CMK (cell line): ENCODE measurements around the gene ARGLU1.
A peak's percentile ranks its signal among the peaks of the same experiment; 100 is the strongest.

Source experiments
- DNase-seq: peaks from one replicate; pipeline ENCODE4 v3.0.0-alpha.2; 2010; ENCODE audit warnings: low read depth

The ARGLU1 gene

DNA sequence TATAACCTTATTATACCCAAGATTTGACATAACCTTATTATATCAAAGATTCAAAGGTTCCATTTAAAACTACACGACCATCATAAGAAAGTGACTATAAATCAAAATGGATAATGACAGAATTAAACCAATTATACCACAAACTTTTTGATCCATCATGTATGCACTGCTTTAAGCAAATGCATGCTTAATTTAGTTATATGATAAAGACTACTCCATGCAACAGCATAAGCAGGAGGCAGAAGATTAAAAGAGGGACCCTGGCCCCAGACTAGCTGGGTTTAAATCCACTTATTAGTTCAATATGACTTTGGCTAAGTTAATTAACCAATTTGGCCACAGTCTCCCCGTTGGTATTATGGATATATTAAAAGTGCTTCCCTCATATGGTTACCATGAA lies 43.8 kb downstream of the ARGLU1 start:
- no peak for DNase-seq

DNA sequence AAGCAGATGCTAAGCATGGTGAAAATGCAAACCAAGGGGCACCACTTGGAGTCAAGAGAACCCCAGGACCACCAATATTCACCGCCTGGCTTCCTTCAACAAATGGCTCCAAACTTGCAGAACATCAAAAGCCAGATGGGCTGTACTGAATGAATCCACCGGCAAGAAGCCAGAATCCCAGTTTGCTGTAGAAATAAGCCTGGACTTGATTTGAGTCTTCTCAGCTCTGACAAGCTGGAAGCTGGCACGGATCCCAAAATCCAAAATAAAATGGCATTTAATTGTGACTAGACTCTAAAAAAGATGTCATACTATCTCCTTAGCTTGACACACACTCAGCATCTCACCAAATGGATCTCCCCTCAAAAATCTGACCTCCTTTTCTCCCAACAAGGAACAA lies 44.4 kb downstream of the ARGLU1 start:
- DNase-seq = no peak

DNA sequence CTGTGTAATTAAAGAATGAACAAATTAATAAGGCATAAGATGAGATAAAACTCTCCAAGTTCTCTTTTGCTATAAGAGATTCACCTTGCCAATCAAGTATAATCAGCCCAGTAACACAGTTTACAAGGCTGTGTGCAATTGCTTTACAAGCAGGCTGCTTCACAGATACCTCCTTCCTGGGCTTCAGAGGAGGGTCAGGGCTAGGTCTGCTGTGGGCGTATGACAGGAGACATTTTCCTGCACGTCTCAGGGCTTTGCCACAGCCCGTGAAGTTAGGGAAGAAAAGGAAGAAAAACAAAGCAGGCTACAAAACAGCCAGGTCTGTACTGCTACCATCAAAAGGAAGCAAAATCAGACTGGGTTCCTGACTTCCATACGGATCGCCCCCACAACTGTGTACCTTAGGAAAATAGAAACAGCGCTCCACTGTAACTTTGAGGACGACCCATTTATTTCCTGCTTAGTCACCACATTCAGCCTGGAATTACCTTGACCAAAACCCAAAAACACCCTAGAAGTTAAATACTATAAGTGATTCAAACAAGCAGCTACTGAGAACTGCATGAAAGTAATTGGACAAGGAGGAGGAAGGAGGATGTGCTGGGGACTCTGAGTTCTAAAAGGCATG lies 44.9 kb downstream of the ARGLU1 start:
- DNase-seq = no peak

DNA sequence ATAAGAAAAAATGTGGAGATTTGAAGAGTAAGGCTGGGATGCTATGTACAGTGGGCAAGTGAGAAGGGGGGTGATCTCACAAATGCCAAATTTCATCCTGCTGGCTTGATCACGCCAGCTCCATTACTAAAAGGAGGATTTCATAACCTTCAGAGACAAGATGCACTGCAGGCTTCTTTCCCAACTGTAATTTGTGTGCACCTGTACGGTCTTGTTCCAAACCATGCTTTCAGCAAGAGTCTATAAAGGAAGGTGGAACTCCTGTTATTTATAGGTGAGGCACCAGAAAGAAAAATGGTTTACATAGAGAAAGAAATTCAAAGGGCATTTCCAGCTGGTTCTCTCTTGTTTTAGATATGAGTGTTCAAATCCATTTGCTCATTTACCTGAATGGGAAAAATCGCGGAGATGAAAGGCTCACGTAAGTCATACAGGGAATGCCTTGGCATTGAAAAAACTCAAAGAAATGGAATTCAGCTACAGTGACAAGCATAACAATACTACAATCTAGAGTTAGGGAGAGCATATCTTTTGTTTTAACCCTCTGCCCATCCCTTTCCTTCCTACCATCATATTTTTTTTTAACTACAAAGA lies 45.7 kb downstream of the ARGLU1 start:
- no peak for DNase-seq

DNA sequence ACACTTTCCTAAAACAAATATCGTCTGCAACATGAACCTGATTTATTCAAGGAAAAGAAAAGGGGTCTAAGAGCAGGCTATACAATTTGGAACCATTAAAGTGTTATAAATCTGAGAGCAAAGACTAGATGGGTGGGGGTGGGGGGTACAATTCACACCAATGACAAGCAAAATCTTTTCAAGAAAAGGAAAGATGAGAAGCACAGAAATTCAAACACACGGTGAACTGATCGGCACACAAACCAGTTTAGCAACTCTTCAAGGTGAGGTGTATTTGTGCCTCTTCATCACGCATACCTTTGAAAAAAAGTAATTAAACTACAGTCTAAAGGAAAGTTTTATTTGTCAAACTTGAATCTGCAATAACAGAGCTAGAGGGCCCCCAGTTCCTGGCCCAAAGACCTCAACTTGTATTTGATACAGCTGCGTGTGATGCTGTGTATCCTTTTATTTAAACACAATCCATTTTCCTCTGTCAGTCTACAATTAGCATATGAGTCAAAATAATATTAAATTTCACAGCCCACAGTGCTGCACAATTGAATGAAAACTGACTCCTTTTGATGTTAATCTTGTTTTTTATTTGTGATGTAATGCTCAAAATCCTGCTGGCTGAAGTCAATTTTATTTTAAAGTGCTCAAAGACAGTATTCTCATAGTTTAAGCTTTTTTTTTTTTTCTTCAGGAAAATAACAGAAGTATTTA lies 46.7 kb downstream of the ARGLU1 start:
- no peak for DNase-seq

DNA sequence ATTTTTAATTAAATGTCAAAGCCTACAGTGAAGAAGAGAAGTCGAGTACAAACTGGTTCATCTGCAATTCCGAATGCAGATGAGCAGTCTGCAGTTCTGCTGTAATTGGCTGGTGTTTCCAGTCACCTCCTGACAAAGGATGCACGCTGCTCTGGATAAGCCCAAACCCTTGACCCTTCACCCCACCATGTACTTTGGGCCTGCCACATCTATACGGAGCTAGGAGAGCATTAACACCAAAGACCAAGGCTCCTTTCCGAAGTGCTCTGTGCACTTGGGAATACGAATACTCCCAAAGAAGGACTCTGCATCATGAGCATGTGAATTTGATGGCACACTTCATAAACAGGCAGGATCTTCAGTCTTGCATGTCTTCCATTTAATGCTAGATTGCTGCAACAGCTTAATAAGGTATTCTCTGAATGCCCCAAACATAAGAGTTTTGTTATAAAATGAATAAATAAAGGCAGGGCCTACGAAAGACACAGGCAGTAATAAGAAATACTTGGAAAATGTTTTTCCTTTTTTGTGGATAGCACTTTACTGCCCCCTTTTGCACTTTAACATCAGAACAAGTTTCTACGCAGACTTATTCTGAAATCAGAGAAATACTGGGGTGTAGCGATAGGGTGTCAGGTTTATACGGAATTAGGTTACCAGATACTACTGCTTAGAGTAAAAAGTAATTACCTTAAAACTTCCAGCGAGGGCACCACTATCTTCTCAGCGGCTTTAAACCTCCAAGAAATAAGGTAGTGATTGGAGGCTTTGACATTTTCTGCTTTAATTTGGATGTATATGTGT lies 47.5 kb downstream of the ARGLU1 start:
- no peak for DNase-seq

DNA sequence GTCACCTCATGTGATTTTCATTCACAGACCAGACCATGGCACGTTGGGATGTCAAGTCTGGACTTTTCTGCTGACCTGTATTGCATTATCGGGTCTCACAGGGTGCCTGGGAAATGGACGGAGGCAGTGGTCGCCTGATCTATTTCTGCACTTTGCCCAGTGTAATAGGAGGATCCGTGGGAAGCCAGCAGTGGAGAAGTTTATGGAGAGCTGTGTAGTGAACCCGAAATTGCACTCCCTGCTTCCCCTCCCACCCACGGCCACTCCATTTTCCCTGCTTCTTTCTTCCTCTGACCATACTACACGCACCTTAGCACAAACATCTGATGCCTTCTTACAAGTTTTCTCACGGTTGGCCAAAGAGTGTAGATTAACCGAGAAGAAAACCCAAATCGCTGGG lies 49.4 kb downstream of the ARGLU1 start:
- no peak for DNase-seq

DNA sequence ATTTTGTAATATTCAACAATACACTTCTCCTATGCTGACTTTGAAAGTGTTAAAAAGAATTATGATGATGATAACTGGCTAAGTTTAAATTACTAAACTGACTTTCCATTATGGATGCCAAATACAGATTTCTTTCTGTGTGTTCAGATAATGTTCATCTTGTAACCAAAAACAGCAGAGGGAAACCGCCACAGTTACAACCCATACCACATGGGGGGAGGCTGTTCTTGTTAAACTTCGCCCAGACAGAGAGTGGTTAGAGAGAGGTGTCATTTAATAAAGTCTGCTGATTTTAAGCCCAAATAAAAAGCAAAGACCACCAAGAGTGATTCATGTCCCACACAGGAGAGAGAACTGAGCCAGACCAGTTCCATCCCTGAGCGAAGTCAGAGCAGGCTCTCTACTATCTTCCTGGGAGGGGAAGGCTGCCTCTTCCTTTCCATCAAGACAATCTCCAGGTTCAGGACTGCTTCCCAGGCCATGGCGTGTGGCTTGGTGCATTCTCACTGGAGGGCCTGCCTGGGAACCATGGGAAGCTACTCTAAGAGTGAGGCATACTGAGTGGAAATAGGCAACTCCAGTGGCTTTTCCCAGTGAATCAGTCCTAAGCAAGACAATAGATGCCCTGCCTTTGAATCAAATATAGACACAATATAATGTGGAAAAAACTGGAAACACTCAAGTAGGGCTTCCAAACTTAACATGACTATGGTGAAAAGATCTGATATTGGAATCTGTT lies 50.7 kb downstream of the ARGLU1 start:
- DNase-seq = no peak

DNA sequence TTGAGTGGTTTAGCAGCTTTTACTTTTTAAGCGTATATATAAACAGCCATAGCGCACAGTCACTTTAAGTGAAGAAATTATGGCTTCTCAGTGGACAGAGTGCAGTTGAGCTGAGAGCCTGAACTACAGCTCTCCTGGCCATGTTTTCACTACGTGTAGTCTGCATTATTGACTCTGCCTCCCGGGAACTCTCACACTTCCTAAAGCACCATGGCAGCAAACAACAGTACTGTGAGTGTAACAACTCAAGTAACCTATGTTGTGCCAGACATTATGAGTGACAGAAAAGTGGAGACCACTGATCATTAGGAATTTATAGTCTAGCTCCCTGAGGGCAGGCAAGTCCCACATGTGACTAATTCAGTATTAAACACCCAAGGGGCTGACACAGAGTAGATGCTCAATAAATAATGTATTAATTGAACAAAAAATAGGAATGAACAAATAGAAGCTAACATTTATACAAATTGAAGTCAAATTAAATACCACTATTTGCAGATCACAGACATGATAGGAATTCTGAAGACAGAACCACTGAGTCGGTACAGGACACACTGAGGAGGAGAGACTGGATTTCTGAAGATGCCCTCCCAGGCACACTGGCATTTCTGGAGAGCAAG lies 52.2 kb downstream of the ARGLU1 start:
- DNase-seq = no peak

DNA sequence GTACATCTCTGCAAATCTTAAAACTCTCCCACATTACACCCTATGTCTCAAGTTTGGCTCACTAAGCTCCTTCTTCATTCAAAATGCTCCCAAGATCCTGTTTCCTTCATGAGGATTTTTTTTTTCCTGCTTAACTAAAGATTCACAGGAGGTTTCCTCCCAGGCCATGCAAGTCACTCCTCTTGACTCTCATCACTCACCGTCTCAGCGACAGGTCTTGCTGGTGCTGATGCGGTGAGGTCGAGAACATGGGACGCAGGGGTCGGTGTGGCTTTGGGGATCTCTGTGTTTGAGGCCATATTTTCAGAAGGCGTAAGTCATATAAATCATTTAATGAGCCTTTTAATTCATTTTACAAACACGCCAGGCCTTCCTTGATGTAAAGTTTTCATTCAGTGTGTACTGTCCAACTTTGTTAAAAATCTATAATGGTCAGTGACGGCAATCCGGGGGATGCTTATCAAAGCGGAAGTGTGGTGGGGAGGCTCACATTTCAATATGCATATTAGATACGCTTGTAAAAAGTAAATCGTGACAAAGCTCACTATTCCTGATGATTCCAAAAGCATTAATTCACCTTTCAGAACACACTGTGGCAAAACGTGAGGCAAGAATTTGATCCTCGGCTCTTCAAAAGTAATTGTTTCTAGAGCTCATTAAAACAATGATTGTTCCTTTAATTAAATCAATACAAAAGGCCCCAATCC lies 52.9 kb downstream of the ARGLU1 start:
- DNase-seq = no peak

DNA sequence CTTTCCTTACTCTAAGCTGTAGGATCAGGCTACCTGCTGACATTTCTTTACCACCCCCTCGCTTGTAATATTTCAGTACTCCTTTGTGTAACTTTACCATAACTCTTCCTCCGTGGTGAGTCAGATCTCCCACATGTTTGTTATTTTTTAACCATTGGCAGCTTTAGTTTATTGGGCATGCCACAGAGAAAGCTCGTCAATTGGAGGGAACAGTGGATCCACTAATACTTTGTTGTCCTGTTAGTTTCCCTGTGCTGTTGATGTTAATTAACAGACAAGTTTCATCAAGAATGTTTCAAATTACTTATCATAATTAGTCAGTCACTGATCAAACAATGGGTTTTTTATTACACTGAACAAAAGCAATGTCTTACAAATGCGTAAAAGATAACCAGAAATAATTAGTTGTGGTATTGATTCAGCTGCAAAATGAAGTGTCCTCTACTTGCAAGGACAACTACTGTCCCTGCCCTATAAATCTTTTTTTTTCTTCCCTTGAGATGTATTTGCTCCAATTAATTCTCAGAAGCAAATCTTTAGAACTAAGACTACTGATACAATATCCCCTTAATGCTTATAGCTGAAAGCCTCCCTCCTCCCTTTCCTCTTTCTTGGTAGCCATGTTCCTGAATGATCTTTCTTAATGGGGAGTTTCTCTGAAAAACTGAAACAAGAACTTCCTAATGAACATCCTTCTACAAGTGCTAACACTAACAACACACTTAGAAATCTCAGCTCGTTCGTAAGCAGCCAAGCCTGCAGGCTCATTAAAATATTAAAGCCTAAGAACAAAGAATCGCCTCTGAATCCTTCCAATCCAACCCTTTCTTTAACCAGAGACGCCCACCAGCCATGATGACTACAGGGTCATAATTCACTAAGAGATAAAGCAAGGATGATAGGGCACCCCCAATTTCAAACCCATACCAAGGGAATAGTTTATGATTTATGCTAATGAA lies 54.6 kb downstream of the ARGLU1 start:
- DNase-seq = no peak

DNA sequence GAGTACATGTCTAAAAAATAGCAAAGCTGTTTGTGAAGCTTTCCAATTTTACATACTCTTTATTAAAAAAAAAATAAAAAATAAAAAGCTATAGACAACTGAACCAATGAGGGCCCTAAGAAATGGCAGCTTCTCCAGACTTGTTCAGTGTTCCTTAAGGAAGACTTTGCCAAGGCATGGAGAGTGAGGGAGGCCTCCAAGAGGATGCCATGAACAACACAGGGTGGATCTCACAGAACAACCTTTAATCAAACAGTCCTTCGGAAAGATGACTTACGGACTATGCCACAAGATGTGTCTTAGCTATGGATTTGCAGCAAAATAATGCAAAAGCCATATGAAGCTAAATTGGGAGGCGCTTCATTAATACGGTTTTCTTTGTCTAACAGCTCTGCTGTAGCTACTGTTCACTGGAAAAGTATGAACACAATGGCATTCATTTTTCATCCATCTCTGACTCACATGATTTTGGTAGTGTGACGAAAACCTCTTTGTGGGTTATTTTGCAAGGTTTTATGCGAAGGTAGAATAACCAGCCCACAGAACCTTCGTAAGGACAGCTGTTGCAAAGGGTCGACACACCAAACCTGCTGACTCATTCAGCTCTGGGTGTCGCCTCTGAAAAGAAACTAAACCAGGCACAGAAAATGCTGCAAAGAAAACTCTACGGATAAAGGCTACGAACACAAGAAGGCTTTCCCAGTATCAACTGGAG lies 60.2 kb downstream of the ARGLU1 start:
- DNase-seq = no peak

DNA sequence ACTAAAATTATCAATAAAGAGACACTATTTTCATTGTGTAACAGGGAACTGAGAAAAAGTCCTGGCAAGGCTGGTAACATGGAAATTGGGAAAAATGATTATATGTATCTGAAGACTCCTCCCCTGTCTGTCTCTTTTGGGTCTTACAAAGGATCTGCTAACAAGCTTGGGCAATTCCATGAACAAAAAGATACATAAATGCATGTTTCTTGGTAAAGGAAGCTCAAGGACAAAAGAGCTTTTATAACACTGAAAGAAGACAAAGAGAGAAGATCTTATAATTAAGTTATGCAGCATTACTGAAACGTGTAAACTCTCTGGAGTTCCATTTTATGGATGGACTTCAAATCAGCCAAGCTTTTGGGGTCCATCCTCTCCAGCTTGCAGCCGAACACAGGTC lies 61.7 kb downstream of the ARGLU1 start:
- no peak for DNase-seq

DNA sequence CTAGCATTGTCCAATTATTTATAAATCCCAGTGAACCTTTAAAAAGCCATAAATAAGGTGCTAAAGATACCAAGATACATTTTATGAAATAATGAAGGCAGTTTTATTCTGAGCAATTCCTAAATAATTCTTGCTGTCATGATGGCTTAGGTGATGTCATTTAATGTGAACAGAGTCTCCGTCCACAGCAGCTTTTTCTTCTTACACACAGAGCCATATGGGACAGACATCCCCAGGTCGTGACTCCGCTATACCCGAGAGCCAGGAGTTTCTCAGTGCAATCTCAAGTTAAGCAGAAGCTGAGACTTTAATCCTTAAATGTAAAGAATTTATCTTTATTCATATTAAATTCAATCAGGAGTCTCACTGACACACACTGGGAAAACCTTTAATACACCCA lies 62.2 kb downstream of the ARGLU1 start:
- DNase-seq = no peak

DNA sequence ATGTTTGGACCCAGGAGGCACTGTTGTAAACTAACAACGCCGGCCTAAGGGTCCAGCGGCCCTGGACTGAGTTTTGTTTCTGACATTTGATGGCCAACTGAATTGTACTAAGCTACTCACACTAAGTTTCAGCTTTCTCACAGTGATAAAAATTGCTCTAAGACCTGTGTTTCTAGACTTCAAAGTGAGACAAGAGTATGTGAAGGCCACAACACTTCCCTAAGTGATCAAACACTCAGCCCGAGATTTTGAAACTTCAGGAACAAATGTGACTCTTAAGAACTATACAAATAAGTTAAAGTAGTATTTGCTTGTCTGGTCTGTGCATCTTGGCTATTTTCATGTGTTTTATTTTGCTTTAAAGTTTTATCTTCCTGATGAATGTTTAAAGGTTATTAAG lies 62.6 kb downstream of the ARGLU1 start:
- DNase-seq = no peak

DNA sequence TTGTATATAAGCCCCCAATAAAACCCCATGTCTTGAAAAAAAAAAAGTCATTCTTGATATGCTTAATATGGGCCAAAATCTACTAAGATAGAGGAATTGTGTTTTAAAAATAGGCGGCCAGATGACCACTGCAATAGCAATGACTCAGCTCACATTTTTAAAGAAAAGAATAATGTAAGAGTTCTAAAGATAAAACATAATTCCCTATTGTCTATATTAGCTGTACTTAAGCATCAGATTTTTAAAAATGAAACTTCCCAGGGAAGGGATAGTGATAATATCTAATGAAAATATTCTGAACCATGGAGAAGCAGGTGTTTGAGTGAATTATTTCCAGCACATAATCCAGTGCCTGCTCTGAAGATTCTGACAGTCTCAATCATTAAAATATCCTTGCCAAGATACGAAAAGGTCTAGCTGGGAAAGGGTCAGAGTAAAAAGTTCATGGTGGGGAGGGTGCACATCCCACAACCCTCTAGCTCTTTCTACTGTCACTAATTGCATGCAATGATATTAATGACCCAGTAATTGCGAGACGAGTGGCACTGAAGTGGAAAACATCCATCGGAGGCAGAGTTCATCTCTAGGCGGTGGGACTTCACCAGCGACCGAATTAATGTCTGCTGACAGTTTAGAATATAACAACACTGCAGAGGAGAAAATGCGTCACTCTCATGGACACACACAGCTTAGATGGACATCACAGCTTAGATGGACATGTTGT lies 64.0 kb downstream of the ARGLU1 start:
- no peak for DNase-seq

DNA sequence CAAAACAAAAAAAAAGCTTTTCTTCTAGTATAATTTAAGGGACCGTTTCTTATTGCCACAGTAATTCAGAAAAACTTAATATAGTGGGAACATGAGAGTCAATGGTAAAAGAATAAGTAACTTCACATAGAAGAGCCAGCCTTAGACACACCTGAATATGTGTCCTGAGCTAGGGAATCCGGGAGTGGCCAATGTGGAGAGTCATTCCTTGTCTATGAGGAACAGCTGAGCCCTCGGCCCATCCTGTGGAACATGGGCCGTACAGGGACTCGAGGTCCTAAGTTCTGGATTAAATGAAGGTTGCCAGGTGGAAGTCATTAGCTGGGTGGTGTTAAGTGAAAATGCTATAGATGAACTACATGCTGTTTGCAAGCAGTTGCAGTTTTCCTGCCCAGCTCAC lies 64.7 kb downstream of the ARGLU1 start:
- no peak for DNase-seq

DNA sequence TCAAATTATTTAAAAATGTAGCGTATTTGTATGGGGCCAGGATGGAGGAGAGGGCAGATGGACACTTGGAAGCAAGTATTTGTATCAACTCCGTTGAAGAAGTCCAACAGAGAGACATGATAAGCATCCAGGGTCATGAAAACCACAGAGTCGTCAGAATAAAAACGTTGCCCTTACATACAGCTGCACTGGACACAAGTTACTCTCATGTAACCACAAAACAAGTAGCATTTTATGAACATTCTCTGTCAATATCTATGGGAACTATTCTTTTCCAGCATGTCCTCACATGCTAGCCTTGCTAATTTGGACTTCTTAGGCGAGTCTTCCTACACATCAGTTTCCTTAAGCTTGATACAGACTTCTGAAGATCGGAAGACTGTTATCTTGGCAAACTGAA lies 67.5 kb downstream of the ARGLU1 start:
- no peak for DNase-seq

DNA sequence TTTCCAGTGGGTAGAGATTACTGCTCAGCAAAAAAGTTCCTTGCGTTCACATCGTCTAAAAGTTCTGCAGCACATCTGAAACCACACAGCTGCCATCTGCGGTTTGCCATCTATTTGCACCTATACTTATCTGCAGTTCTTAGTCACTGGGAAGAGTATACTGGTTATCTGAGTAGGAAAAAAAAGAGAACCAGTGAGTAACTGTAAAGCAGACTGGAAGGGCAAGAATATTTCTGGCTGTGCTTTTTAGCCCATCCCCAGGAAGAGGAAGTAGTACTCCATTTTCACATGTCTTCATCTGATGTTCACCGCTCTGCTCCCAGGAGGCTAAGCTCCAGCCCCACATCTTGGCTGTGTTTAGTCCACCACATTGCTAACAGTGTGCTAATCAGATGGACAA lies 68.0 kb downstream of the ARGLU1 start:
- DNase-seq = peak; percentile 68
